Activated CD8-positive, alpha-beta memory T cell treated with anti-CD3 and anti-CD28 coated beads for 48 hours (primary cell): ENCODE measurements around the gene BEST4.
"Not testable (repeated sequence)": the region's sequence is repeated elsewhere in the genome, so short reads cannot be mapped to it uniquely, and the experiment has no call there.

Experiments used
- DNase-seq, 3 experiments: peaks; one replicate each; pipeline ENCODE4 v3.0.0-alpha.2; 2020; ENCODE audit warnings: low read depth in 2 of 3, low spot score in 2 of 3

The BEST4 gene

GRCh38 chr1:44778705-44779576 is 9.0 kb downstream of the BEST4 start:
- no peak for DNase-seq

- no peak for DNase-seq
Observed at GRCh38 chr1:44777969-44778635, 9.9 kb downstream of the BEST4 start.

DNA sequence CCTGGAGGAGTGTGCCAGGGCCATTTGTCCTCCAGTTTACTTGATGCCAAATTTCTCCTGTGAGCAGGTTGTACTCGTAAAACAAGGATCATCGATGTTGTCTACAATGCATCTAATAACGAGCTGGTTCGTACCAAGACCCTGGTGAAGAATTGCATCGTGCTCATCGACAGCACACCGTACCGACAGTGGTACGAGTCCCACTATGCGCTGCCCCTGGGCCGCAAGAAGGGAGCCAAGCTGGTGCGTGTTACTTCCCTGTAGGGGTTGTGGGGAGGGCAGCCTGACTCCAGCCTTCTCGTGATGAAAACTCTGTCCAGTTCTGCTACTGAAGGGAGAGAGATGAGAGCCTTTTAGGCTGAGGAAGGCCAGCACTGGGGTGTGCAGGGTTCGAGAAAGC is 10.4 kb downstream of the BEST4 start:
- no peak for DNase-seq

DNA sequence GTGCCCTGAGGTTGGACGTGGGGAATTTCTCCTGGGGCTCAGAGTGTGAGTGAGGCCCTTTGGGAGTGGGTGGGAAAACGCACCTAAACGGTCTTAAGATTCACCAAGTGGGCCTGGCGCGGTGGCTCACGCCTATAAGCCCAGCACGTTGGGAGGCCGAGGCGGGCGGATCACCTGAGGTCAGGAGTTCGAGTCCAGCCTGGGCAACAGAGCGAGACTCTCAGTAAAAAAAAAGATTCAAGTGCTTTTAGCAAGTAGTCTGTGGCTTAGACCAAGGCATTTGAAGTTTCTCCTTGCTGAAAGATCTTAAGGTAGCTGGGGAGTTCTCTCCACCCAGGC is 11.3 kb downstream of the BEST4 start:
- DNase-seq: no peak

- DNase-seq: no peak
Observed at GRCh38 chr1:44775930-44776729, 11.8 kb downstream of the BEST4 start.

DNA sequence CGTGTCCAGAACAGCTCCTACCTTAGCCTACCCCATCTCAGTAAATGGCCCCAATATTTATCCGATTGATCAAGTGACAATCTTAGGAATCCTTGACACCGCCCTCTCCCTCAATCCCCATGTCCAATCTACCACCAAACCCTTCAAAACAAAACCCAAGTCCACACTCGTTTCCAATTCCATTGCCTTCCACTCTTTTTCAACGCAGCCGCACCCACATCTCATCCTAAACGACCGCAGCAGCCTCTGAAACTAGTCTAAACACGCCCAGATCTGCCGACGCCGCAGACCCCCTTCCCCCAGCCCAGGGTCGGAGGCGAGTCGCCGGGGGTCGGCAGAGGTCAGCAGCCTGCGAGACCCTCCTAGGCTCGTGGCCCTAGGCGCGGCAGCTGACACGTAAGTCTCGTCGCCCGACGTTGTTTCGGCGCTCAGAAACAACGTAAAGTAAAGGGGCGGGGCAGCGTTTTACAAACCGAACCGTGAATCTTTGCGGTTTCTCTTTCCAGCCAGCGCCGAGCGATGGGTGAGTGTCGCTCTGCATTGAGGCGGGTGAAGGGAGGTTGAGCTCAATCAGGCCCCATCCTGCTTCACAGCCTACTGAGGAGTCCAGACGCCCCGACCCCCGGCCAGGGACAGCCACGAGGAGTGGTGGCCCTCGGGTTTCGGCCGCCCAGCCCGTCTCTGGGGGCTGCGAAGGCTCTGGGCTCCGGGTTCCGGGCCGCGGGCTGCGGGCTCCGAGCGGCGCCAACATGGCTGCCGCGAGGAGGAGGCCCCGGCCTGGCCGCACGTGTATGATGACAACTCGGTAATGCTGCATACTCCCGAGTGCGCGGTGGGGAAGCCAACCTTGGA is 12.7 kb downstream of the BEST4 start, which contains the start of gene RPS8:
Gene RPS8 (plus strand): TSS at position 463 of the 852 bp plus-strand sequence. CDS start 57 bp downstream, at position 520.
- DNase-seq: peak; percentile 74 to 87 (median 76)

DNA sequence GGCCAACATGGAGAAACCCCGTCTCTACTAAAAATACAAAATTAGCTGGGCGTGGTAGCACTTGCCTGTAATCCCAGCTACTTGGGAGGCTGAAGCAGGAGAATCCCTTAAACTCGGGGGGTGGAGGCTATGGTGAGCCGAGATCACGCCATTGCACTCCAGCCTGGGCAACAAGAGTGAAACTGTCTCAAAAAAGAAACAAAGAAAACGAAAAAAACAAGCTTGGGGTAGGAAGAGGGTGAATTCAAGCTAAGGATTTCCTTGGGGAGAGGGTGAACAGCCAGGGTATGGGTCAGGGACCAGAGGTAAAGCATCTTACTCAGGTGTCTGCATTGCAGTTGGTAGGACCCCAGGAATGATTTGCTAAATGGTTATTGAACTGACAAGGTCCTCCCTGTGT is 21.5 kb downstream of the BEST4 start:
- DNase-seq: not testable (repeated sequence)

GRCh38 chr1:44760876-44761275 is 27.1 kb downstream of the BEST4 start:
- no peak for DNase-seq

GRCh38 chr1:44759077-44759476 is 28.9 kb downstream of the BEST4 start:
- DNase-seq: no peak

- no peak for DNase-seq
Observed at GRCh38 chr1:44757420-44757819, 30.6 kb downstream of the BEST4 start.

DNA sequence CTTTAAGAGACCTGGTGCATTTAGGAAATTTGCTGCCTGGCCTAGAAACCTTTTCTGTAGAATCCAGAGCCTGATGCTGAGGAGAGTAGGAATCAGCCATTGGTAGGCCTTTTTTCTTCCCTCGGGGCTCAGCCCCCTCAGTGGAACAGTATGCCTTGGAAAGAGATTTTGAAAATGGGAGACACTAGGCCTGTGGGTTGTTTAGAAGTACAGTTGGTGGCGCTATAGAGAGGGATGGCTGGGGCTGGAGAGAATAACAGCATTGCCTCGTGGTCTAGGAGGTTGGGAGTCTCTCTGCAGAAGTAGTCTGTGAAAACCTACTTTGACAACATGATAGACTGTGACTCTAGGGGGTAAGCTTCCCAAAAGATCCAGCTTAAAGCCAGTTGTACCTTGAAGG is 40.1 kb downstream of the BEST4 start:
- DNase-seq: no peak

GRCh38 chr1:44743211-44743610 is 44.8 kb downstream of the BEST4 start:
- DNase-seq: no peak

DNA sequence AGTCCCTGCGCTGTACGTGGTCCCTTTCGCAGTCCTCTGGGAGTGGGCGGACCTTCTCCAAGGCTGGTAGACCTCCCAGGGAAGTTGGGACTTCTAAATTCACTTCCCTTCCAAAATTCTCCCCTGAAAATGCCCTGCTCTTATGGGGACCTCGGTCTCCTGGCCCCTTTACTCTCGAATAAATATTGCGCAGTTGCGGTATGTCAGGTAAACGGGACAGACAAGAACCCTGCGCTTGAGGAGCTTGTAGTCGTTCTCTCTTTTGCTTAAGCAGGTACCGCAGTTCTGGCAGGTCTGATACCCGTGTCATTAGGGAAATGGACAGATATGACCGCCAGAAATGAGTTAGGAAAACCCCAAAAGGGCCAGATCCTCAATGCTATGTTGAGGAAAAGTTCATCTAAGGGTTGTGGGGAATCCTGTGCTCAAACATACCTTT is 47.8 kb downstream of the BEST4 start:
- DNase-seq: no peak

GRCh38 chr1:44739307-44740178 is 48.4 kb downstream of the BEST4 start, which contains the start of gene KIF2C:
Gene KIF2C, plus strand, starts transcription at chr1:44739837. Its CDS starts 96 bp downstream, at chr1:44739933.
- DNase-seq: peak; percentile 86 to 94 (median 86)

DNA sequence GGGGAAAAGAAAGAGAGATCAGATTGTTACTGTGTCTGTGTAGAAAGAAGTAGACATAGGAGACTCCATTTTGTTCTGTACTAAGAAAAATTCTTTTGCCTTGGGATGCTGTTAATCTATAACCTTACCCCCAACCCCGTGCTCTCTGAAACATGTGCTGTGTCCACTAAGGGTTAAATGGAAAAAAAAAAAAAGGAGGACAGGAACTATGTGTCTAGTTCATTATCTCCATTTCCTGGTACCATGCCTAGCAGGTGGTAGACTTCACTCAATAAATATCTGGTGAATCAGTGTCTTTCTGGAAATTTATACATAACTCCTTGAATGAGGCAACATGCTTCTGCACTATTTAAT is 49.0 kb downstream of the BEST4 start:
- DNase-seq: not testable (repeated sequence)

DNA sequence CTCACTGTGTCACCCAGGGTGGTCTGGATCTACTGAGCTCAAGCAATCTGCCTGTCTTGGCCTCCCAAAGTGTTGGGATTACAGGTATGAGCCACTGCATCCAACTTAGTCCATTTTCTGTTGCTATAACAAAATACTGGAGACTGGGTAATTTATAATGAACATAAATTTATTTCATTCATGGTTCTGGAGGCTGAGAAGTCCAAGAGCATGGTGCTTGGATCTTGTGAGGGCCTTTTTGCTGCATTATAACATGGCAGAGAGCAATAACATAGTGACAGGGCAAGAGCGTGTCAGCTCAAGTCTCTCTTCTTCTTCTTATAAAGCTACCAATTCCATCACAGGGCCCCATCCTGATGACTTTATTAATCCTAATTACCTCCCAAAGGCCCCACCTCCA is 52.0 kb downstream of the BEST4 start:
- DNase-seq: no peak

DNA sequence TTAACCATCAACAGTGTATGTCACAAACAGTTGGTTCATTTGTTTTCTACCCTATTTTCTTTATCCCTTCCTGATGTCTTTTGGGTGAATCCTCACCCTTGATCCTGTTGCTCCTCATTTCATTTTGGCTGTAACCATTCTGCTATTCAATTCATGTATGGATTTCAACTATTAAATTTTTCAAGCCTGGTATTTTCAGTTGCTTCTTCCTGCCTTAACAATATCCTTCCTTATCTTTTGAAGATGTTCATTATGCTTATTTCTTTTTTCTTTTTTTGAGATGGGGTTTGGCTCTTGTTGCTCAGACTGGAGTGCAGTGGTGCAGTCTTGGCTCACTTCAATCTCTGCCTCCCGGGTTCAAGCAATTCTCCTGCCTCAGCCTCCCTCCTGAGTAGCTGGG is 54.2 kb downstream of the BEST4 start:
- no peak for DNase-seq
